ENCODE results near the gene PDPK1.

- no peak for TF ChIP-seq POLR2A (IDR thresholded peaks at IDR 0.05; ENCODE audit: low read length)
- TF ChIP-seq GATA1 (IDR thresholded peaks at IDR 0.05; ENCODE audit: low read depth, low read length), result no peak
These were observed 10.6 kb upstream of the PDPK1 start for GRCh38 chr16:2527071-2527783.

Measured in erythroblast (primary cell).